ENCODE data around the gene INSL3.
"Not testable (repeated sequence)": the region's sequence is repeated elsewhere in the genome, so short reads cannot be mapped to it uniquely, and the experiment has no call there.

The INSL3 gene

GRCh38 chr19:17778251-17778967, 42.9 kb downstream of the INSL3 start:
- Histone ChIP-seq H3K9me3 (ENCODE audit: control insufficient read depth, low read length) (no peaks in the 10 kb centered on the region), H3K4me1 (peaks cover 4% of the 10 kb centered on the region)

DNA sequence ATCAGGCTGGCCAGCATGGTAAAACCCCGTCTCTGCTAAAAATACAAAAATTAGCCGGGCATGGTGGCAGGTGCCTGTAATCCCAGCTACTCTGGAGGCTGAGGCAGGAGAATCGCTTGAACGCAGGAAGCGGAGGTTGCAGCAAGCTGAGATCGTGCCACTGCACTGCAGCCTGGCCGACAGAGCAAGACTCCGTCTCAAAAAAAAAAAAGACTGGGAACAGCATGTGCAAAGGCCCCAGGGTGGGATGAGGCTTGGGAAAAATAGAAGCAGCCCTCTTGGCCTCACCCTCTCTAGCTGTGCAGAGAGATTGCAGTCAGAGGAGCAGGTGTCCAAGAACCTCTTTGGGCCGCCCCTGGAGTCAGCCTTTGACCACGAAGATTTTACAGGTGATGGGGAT, 43.5 kb downstream of the INSL3 start:
- H3K27me3 ChIP-seq (ENCODE audit: control insufficient read depth, insufficient read depth, low read length); H3K4me3 ChIP-seq (ENCODE audit: low read depth, low read length); H3K9me3 ChIP-seq (ENCODE audit: control insufficient read depth, low read length); H3K9ac ChIP-seq; H3K79me2 ChIP-seq; H3K27ac ChIP-seq; H3K4me2 ChIP-seq (ENCODE audit: low read length); H3K4me1 ChIP-seq; H3K36me3 ChIP-seq (ENCODE audit: control insufficient read depth, insufficient read depth, low read length); H2AFZ ChIP-seq: not testable (repeated sequence)

More at GRCh38 chr19:17778251-17778967, 42.9 kb downstream of the INSL3 start:
- no peaks in the 10 kb centered on the region for H3K27me3 ChIP-seq (ENCODE audit: control insufficient read depth, insufficient read depth, low read length)
- no peaks in the 10 kb centered on the region for H3K36me3 ChIP-seq (ENCODE audit: control insufficient read depth, insufficient read depth, low read length)
- H3K9ac ChIP-seq: no peak overlapping the region
- peak overlapping the region; percentile 50 for H3K4me2 ChIP-seq (ENCODE audit: low read length)
- no peak overlapping the region for H3K27ac ChIP-seq
- H2AFZ ChIP-seq: peak overlapping the region; percentile 42
- TF ChIP-seq CTCF (IDR thresholded peaks at IDR 0.05): no peak
- no peak overlapping the region for H3K4me3 ChIP-seq (ENCODE audit: low read depth, low read length)
- H3K79me2 ChIP-seq: no peaks in the 10 kb centered on the region

DNA sequence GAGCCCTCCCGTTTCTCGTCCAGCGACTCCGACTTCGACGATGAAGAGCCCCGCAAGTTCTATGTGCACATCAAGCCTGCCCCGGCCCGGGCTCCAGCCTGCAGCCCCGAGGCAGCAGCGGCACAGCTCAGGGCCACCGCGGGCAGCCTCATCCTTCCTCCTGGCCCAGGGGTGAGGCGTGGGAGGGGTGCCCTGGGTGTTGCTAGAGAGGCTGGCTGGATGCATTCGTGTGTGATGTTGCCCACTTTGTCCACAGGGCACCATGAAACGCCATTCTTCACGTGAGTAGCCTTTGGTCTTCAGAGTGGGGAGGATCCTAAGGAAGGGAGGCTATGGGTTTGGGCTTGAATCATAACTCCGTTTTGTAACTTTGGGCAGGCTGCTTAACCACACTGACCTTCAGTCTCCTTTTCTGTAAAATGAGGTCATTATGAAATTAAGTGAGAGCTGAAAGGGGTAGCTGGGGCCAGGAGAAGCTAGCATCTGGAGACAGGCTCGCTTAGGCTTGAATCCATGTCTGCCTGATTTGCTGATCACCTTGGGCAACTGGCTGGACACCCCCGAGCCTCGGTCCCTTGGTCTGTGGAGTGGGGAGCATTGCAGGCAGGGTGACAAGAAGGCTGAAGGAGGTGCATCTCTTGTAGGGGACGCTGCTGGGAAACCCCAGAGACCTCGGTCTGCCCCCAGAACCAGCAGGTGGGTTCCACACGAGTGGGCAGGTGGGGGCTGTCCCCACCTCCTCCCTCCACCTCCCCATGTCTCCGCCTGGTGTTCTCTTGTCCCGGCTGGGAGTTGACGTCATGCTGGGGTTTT, 45.1 kb downstream of the INSL3 start:
- H3K27ac ChIP-seq: no peak overlapping the region
- no peak overlapping the region for H2AFZ ChIP-seq
- no peak overlapping the region for H3K4me3 ChIP-seq (ENCODE audit: low read depth, low read length)
- no peaks in the 10 kb centered on the region for H3K27me3 ChIP-seq (ENCODE audit: control insufficient read depth, insufficient read depth, low read length)
- TF ChIP-seq CTCF (IDR thresholded peaks at IDR 0.05): no peak
- H3K4me2 ChIP-seq (ENCODE audit: low read length): no peak overlapping the region
- H3K36me3 ChIP-seq (ENCODE audit: control insufficient read depth, insufficient read depth, low read length): no peaks in the 10 kb centered on the region
- H3K9ac ChIP-seq: no peak overlapping the region
- no peaks in the 10 kb centered on the region for H3K79me2 ChIP-seq
- H3K4me1 ChIP-seq: peaks cover 4% of the 10 kb centered on the region
- H3K9me3 ChIP-seq (ENCODE audit: control insufficient read depth, low read length): no peaks in the 10 kb centered on the region

DNA sequence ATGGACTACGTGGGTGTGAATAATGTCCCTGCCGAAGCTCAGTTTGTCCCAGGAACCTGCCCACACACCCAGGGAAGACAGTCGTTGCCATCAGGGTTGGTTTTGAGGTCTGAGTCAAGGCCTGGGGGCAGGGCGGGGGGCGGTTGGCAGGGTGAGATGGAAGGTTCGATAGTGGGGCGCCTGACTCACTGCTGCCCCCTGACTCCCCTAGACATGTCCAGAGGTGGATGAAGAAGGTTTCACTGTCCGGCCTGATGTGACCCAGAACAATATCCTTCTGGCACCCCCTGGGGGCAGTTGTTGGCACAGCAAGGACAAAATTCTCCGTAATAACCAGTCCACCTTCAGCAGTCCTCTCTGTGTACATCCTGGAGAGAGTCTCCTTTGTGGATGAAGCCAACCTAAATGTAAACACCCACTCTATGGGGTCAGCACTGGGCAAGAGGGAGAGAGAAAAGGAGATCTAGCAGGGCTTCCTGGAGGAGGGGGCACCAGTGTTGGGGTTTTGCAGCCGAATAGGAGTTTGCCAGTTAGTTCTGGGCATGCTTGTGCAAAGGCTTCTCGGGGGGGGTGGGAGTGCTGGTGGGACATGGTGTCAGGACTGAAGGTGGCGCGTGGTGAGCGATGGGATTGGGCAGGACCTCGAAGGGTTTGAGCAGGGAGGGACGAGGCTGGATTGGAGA, 45.9 kb downstream of the INSL3 start:
- Histone ChIP-seq H3K27me3 (ENCODE audit: control insufficient read depth, insufficient read depth, low read length) (no peaks in the 10 kb centered on the region), H3K27ac (no peak overlapping the region), H3K4me3 (ENCODE audit: low read depth, low read length) (no peak overlapping the region), H3K9me3 (ENCODE audit: control insufficient read depth, low read length) (no peaks in the 10 kb centered on the region), H3K4me1 (peaks cover 4% of the 10 kb centered on the region), H3K4me2 (ENCODE audit: low read length) (no peak overlapping the region), H3K79me2 (no peaks in the 10 kb centered on the region), H3K36me3 (ENCODE audit: control insufficient read depth, insufficient read depth, low read length) (no peaks in the 10 kb centered on the region), H2AFZ (no peak overlapping the region), H3K9ac (no peak overlapping the region)
- TF ChIP-seq CTCF (IDR thresholded peaks at IDR 0.05): peak; percentile 36

- Histone ChIP-seq H3K4me3 (ENCODE audit: low read depth, low read length) (no peak overlapping the region), H3K36me3 (ENCODE audit: control insufficient read depth, insufficient read depth, low read length) (no peaks in the 10 kb centered on the region), H3K27ac (no peak overlapping the region), H3K4me1 (no peaks in the 10 kb centered on the region), H3K4me2 (ENCODE audit: low read length) (no peak overlapping the region), H3K9ac (no peak overlapping the region), H3K27me3 (ENCODE audit: control insufficient read depth, insufficient read depth, low read length) (no peaks in the 10 kb centered on the region), H2AFZ (no peak overlapping the region), H3K9me3 (ENCODE audit: control insufficient read depth, low read length) (no peaks in the 10 kb centered on the region), H3K79me2 (no peaks in the 10 kb centered on the region)
- no peak for TF ChIP-seq CTCF (IDR thresholded peaks at IDR 0.05)
These were observed 49.1 kb downstream of the INSL3 start for GRCh38 chr19:17772172-17772571.

All from parathyroid adenoma (tissue), 2 donors.